RKO (cell line): Measurements from ENCODE around the gene KRT24.
A peak's percentile ranks its signal among the peaks of the same experiment; 100 is the strongest.

Experiments
- DNase-seq: peaks from one replicate; pipeline ENCODE4 v3.0.0-alpha.2; 2016; ENCODE audit warnings: low spot score

KRT24 gene

DNA sequence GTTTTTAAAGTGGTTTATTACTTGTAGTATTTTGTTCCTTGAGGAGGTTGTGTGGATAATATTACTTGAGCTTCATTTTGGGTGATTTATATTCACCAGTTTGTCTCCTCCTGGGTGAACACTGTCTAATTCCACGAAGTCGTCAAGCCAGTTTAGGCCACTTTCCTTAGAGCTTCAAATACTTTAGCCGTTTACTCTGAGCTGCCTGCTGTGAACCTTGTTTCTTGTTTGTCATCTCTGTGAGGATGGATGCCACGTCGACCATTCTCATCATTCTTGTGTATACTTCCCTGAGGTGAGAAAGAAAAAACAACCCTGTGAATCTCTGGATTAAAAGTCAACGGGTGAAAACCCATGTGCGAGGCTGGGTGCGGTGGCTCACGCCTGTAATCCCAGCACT lies 9.0 kb downstream of the KRT24 start:
- no peak for DNase-seq

GRCh38 chr17:40687106-40687505 lies 16.4 kb downstream of the KRT24 start:
- no peak for DNase-seq

DNA sequence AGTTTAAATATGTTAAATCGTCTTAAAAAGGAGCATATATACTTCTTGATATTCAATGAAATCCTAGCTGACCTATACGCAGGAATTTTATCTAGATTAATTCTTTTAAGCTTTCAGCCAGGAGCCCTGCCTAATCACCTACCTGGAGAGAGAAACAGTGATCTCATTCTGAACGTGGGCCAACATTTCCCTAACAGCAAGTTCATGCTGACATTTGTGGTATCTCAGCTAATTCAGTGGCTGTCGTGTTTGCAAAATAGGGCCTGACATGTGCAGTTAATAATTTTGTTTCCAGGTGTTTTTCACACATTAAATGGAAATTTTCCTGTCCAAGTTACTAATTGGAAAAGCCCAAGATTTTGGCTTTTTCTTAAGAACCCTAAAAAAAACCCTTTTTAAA lies 17.4 kb downstream of the KRT24 start:
- no peak for DNase-seq

GRCh38 chr17:40680998-40681397 lies 22.6 kb downstream of the KRT24 start:
- DNase-seq = no peak

GRCh38 chr17:40679523-40679907 lies 24.0 kb downstream of the KRT24 start:
- DNase-seq = no peak

DNA sequence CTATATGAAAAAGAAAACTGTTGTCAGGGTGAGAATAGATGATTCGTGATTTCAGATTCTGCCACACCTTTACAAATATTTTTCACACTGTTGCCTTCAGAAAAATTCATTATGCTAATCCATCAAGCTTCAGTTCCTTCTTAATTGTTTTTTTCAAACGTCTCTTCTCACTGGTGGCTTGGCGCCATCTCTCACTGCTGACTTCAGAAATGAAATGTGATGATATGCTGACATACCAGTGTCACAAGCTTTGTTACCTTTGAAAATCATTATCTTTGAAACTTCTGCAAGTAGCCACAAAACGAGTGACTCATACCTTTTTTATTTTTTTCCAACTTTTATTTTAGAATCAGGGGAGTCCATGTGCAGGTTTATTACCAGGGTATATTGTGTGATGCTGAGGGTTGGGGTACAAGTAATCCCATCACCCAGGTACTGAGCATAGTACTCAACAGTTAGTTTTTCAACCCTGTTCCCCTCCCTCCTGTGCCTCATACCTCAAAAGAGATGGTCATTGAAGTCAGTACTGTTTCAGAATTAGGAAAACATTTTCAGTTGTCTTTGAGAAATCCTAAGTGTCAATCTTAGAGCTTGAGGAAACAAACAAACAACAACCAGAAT lies 24.5 kb downstream of the KRT24 start:
- DNase-seq = no peak

DNA sequence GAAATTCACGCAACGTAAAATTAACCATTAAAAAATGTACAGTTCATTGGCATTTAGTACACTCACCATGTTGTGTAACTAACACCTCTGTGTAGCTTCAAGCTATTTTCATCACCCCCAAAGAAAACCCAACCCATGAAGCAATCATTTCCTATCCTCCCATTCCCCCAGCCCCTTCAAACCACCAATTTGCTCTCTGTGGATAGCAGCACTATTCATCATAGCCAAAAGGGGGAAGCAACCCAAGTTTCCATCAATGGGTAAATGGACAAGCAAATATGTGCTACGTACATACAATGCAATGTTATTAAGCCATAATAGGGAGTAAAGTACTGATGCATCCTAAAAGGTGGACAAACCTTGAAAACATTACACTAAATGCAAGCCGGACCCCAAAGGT lies 27.6 kb downstream of the KRT24 start:
- DNase-seq = no peak

GRCh38 chr17:40672654-40673053 lies 30.9 kb downstream of the KRT24 start:
- DNase-seq = no peak

- no peak for DNase-seq
These were observed 32.3 kb downstream of the KRT24 start for GRCh38 chr17:40671282-40671681.

DNA sequence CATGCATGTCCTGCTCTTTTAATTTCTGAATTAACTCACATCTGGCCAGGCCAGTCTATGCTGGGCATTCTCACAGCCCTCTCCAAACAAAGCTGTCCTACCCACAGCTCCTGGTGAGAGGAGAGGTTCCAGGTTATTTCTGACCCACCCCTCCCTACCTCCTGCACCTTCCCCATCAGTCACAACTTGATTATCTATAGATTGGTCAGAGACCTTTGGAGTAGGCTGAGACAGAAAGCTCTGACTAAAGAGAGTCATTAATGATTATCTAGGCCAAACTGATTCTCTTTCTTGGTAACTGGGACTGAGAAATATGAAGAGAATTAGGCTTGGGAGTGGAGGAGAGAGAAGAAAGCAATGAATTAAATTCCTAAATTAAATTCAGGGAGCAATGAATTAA lies 37.2 kb downstream of the KRT24 start:
- no peak for DNase-seq

DNA sequence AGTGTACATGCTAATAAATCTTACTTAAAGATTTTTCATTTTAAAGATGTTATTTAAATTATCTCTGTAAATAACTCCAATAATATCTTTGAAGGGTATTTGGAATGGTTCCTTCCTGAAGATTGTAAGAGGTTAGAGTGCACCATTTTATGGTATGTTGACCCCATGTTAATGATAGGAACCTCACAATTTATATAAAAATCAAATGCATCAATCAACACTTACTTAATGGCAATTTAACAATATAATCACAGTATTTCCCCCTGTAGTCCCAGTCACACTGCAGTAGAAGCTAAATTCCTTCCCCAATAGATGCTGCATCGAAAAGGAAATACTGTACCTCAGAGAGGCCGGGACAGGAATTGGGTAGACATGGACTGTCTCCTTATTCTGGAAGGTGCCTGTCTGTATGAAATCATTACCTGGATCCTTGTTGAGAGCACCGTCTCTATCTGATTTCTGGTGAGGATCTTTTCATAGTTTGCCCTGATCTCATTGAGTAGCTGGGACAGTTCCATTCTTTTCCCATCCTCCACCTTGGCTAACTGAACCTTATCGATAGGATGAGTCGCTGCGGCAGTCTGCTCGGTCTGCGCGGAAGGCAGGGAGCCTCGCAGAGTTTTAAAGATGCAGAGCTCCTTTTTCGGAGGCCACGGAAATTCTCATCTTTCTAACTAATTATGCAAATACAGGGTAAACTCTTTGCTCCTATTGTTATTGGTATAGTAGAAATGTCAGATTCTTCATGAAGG lies 38.8 kb downstream of the KRT24 start, which contains the start of gene KRT222:
Gene KRT222 (minus strand): TSS at position 596 of the 752 bp plus-strand sequence. CDS start 78 bp downstream, at position 518.
- no peak for DNase-seq

GRCh38 chr17:40663252-40663651 lies 40.3 kb downstream of the KRT24 start:
- DNase-seq = no peak

DNA sequence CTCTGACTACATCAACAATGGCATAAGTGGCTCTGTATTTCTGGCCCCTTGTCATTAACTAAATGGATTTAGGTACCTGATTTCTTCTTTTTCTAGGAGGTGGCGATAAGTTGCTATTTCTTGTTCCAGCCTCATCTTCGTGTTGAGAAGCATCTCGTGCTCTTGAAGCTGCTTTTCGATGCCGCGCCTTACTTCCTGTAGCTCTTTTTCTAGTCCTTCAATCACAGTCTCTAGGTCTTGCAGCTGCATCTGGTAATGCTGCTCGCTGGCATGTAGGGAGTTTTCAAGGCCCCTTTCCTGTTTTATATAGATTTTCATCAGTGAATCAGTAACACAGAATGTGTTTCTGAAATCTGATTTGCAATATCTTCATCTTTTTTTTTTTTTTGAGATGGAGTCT lies 43.6 kb downstream of the KRT24 start:
- DNase-seq = no peak

- DNase-seq = no peak
These were observed 45.2 kb downstream of the KRT24 start for GRCh38 chr17:40658396-40658795.

DNA sequence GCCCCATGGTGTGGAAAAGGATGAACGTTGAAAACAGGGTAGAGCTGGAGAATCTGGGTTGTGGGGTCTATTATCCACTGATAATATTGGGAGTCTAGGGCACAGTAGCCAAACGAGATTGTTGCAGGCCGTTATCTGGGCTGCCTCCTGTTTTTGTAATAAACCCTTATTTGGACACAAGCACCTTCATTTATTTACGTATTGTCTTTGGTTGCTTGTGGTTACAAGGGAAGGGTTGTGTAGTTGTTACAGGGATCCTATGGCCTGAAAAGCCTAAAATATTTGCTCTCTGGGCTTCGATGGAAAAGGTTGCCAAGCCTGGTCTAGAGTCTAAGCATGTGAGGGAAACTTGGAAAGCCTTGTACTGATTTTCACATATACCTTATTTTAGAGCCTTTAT lies 51.6 kb downstream of the KRT24 start:
- no peak for DNase-seq

- DNase-seq = peak; percentile 65
These were observed 55.1 kb downstream of the KRT24 start for GRCh38 chr17:40648384-40648968.
